HG03280 (cell line): ENCODE data around the gene TIMM29.

Experiments used
- ATAC-seq: cut with Tn5 transposase; IDR thresholded peaks from one replicate; pipeline ENCODE4 v1.9.1; 2021; ENCODE audit warnings: mild to moderate bottlenecking, moderate library complexity; ENCODE audit not compliant: unreplicated experiment

TIMM29 gene

GRCh38 chr19:10928563-10929401, at the start of gene TIMM29, which contains the start of gene YIPF2:
TIMM29 (plus strand) TSS chr19:10928811; CDS start chr19:10928823, 12 bp downstream.
YIPF2 (minus strand) TSS chr19:10928639; CDS start chr19:10928410, 229 bp downstream.
- peak; percentile 72 for ATAC-seq

GRCh38 chr19:10881403-10882107, 47.1 kb upstream of the TIMM29 start:
- no peak for ATAC-seq

DNA sequence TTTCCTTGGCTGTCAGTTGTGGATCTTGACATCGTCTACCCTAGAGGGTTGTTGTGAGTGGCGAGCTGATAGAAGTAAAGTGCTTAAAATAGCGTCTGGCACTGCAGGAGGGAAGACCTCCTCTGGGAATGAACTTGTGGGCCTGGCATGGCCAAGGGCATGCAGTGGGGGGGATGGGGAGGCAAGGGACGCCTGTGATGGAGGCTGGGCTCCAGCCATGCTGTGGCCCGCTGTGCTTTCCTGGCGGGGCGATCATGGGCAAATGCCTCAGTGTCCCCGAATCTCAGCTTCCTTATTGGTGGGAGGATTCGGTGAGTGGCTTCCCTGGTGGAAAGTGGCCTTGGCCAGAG, 46.5 kb upstream of the TIMM29 start:
- no peak for ATAC-seq

DNA sequence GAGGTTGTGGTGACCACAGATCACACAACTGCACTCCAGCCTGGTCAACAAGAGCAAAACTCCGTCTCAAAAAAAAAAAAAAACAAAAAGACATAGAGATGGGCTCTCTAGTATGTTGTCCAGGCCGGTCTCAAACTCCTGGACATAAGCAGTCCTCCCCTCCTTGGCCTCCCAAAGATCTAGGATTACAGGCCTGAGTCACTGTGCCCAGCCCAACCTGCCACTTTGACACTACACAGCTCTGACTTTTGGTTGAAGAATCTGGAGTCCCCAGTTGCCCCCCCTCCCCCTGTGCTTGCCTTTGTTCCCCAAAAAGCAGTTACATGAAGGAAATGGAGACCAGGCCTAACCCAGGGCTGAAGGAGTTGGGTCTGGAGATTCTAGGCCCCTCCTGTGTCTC, 44.3 kb upstream of the TIMM29 start:
- ATAC-seq, result no peak

- ATAC-seq, result no peak
These were observed 43.1 kb upstream of the TIMM29 start for GRCh38 chr19:10885201-10886169.

GRCh38 chr19:10887616-10888367, 40.8 kb upstream of the TIMM29 start:
- ATAC-seq, result peak; percentile 10

DNA sequence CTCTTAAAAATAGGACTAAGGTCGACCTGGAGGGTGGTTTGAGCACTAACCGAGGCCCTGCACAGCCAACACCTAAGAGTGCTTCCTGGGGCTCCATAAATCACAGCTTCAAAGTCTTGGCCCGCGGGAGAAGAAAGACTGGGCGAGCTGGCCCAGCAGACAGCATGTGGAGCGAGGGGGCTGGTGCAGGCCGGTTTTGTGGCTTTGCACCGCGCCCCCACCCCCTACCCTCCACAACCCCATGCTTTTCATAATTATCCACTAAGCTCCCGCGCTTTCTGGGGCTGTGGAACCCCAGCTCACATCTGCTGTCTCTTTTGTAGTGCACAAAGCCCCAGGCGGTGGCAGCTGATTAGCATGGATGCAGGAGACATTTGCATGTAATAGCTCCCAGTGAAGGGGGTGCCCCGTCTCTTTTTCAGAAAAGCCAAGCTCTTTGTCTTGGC, 40.2 kb upstream of the TIMM29 start:
- peak; percentile 53 for ATAC-seq

DNA sequence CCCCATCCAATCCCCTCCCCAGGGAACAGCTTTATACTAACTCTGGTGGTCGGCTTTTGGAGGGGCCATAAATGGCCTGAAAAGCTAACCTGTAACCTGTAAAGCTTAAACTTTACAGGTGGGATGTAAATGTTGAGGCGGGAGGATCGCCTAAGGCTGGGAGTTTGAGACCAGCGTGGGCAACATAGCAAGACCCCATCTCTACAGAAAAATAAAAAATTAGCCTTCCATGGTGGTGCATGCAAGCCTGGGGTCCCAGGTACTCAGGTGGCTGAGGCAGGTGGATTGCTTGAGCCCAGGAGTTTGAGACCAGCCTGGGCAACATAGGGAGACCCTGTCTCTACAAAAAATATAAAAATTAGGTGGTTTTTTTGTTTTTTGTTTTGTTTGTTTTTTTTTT, 38.7 kb upstream of the TIMM29 start:
- ATAC-seq, result no peak

GRCh38 chr19:10891405-10892086, 37.1 kb upstream of the TIMM29 start:
- no peak for ATAC-seq

DNA sequence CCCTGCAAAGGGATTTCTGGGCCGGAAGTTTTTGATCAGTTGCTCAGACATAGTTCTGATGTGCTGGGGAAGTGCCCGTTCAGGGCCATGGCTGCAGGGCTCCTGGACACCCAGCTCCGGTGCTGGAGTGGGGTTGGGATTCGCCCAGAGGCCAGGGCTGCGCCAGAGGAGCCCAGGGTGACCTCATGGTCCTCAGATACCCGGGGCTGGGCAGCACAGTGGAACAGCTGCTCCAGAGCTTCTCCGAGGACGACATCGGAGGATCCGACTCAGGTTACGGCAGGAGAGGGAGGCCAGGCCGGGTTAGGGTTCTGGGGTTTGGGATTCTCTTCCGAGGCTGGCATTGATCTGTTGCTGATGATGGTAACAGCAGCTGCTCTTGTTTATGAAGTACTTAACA, 36.4 kb upstream of the TIMM29 start:
- no peak for ATAC-seq

DNA sequence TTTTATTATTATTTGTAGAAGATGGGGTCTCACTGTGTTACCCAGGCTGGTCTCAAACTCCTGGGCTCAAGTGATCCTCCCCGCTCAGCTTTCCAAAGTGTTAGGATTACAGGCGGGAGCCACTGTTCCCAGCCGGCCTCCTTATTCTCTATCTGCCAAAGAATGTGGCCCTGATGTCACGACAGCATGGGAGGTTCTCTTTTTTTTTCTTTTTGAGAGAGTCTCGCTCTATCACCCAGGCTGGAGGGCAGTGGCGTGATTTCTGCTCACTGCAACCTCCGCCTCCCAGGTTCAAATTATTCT, 33.7 kb upstream of the TIMM29 start:
- ATAC-seq, result no peak

- no peak for ATAC-seq
These were observed 33.2 kb upstream of the TIMM29 start for GRCh38 chr19:10895363-10895762.

- ATAC-seq, result no peak
These were observed 32.7 kb upstream of the TIMM29 start for GRCh38 chr19:10895920-10896319.

GRCh38 chr19:10896851-10897526, 31.6 kb upstream of the TIMM29 start:
- no peak for ATAC-seq

DNA sequence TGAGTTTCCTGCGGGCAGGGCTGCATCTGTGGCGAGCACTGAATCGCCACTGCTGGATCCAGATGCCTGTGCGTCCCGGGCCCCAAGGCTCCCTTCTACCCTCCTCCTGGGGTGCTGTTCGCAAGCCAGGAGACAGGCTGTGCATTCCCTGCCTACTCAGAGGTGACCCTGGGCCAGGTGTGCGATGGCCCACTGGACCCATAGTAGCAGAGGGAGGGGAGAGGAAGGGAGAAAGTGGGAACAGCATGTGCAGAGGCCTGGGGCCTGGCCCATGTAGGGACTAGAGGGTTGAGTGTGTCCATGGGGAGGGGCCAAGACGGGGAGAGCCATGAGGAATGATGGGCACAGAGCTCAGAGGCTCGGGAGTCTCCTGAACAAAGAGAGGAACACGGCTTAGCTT, 30.0 kb upstream of the TIMM29 start:
- ATAC-seq, result no peak

- ATAC-seq, result no peak
These were observed 29.4 kb upstream of the TIMM29 start for GRCh38 chr19:10899151-10899653.

GRCh38 chr19:10907925-10908324, 20.7 kb upstream of the TIMM29 start:
- no peak for ATAC-seq

DNA sequence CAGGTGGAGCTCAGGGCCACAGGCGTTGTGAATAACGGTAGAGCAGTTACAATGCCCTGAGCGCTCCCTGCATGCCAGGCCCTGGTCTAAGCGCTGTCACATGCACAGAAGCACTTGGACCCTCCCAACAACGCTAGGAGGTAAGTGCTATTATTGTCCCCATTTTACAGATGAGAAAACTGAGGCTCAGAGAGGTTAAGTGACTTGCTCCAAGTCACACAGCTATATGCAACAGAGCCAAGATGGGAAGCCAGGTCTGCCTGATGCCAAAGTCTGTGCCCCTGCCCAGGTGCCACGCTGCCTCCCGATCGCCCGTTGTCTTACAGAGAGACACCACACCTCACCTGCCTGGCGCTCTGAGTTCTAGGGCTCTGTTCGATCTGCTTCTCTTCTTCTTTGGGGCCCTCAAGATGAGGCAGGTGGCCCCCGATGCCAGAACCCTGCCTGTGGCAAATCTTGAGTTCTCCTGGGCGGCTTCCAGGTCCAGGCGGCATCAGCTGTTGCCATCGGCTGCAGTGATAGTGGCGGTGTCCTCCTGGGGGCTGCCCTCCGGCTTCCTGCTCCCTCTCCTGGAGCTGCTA, 20.1 kb upstream of the TIMM29 start:
- no peak for ATAC-seq
